ENCODE data around the gene OR2A25.

Gene OR2A25

DNA sequence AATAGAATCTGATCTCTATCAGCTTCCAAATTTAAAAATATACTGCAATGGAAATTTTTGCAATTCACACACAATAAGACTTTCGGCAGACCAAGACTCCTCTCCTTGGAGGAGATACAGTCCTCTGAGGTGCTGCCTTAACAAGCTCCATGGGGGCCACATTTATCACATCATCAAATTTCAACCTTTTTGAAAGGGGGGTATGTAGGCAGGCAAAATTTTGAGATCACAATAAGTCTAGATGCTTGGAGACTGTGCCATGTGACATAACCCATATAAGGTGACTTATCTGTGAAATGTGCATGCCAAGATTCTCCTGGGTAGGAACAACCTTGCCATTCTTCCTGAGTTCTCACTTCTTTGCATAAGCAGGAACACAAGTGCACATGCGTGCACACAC, 16.4 kb downstream of the OR2A25 start, which contains the start of gene OR2A12:
Gene OR2A12 (plus strand): TSS at position 301 of the 400 bp plus-strand sequence. CDS start 8,830 bp downstream, outside the sequence.
- DNase-seq, result no peak

DNA sequence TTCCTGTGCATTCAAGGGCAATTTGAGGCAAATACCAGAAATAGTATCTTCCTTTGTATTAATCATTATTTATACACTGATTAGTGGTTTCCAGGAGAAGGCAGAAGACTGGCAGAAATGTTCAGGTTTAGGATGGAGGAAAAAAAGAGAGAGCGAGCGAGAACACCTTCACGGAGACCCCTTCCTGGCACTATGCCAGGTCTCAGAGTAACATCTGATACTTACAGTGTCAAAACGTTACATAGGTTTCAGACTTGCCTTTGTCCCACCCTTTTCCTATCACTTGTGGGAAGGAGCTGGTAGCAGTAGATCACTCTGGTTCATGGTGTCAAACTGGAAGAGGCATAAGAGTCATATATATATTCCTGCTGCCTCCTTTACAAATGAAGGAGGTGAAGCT, 17.1 kb downstream of the OR2A25 start:
- DNase-seq, result no peak

- no peak for DNase-seq
These were observed 17.6 kb downstream of the OR2A25 start for GRCh38 chr7:144087230-144087629.

DNA sequence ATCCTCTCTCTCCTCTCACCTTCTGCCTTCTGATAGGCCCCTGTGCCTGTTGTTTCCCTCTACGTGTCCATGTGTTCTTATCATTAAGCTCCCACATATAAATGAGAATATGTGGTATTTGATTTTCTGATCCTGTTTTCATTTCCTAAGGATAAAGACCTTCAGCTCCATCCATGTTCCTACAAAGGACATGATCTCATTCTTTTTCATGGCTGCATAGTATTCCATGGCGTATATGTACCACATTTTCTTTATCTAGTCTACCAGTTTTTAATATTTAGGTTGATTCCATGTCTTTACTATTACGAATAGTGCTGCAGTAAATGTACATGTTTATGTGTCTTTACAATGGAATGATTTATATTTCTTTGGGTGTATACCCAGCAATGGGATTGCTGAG, 21.1 kb downstream of the OR2A25 start:
- no peak for DNase-seq

GRCh38 chr7:144098776-144099175, 29.2 kb downstream of the OR2A25 start:
- no peak for DNase-seq

GRCh38 chr7:144100607-144101006, 31.0 kb downstream of the OR2A25 start:
- DNase-seq, result no peak

DNA sequence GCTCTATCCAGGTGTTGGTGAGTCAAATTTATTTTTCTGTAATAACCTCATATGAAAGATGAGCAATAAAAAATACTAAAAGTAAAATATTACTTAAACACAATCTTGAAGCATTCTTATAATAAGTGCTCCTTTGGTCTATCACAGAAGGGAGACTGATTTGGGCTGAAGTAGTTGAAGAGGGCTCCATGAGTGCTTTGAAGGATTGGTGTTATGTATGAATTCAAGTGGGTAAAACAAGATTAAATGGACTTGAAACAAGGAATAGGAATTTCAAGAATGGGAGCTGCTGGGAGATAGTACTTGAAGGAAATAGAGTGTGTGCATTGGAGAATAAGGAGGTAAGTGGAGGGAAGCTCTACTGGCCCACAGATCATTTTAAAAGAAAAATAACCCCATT, 32.4 kb downstream of the OR2A25 start:
- no peak for DNase-seq

DNA sequence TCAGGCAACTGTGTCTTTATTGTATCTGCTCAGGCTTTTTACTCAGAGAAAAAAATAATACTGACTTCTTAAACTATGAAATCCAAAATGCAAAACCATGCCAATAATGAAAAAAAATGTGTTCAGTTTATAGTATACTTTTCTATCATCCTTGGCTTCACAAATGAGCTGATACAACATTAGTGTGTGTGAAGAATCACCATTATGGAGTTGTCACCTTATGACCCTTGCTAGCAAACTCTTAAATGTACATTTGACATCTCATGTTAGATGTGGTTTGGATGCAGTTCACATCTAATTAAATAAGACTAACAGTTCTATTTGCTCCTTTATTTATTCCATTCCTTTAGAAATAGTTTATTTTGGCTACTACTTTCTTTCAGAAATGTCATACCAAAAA, 35.6 kb downstream of the OR2A25 start:
- no peak for DNase-seq

DNA sequence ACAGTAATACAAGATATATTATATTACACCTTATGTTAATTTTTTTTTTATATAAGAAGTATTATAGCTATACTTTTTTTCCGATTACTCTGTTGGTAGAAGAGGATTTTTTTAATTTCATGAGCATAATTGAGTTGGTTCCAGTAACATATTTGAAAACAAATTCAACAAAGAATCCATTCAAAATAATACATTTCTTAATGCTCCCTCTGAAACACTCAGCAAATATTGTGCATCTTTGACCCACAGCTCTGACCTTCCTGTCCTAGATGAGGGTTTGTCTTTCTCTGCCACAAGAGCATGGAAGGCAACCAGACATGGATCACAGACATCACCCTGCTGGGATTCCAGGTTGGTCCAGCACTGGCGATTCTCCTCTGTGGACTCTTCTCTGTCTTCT, 39.7 kb downstream of the OR2A25 start, which contains the start of gene OR2A2:
Gene OR2A2 (plus strand): TSS at position 301 of the 400 bp plus-strand sequence. CDS start 0 bp downstream, at position 301.
- DNase-seq, result no peak

- no peak for DNase-seq
These were observed 40.7 kb downstream of the OR2A25 start for GRCh38 chr7:144110272-144110671.

GRCh38 chr7:144113651-144114050, 44.0 kb downstream of the OR2A25 start:
- no peak for DNase-seq

DNA sequence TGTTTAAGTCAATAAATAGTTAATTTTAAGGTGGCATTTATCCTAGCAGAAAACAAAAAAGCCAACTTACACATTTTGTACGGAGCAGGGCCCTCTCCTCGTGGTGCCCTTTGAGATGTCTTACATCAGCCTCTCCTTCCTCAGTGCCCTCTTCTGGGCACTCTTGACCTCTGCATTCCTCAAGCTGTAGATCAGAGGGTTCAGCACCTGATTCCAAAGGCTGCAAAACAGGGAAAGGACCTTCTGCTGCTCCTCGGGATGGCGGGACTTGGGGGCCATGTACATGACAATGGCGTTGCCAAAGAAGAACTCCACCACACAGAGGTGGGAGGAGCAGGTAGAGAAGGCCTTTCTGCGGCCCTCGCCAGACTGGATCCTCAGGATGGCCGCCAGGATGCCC, 48.7 kb downstream of the OR2A25 start:
- DNase-seq, result no peak

- no peak for DNase-seq
These were observed 53.3 kb downstream of the OR2A25 start, which contains the start of gene OR2A14 for GRCh38 chr7:144122876-144123275. TSS of gene OR2A14 (plus strand) at chr7:144123176. CDS start at chr7:144129113, 5,937 bp downstream.

All from GOT3 (cell line).